ENCODE measurements around the gene NEURL3. TPM values are rescaled to one million over a fixed set of nuclear protein-coding genes. Genes with fewer than 3 reads are reported as not detected.

NEURL3 gene
- total RNA-seq, 3 donors from 2014 or later (not counting 1 experiment from before 2014, with no cell fraction given): not detected

GRCh38 chr2:96534141-96534540 lies 29.0 kb upstream of the NEURL3 start:
- Mint-ChIP-seq H3K9me3 (no peaks in the 10 kb centered on the region), H3K36me3 (no peaks in the 10 kb centered on the region), H3K27me3 (ENCODE audit: low read depth in 2 of 2) (peaks cover 0 to 2% of the 10 kb centered on the region in 2 donors), H3K4me1 (peaks cover 36 to 47% of the 10 kb centered on the region in 2 donors), H3K27ac (peak overlapping the region in 1 of 2 donors; percentile 26), H3K4me3 (peak overlapping the region; percentile 6)
- intact Hi-C loops (cut with micrococcal nuclease): no loop called here
- no peak for TF ChIP-seq CTCF (IDR thresholded peaks at IDR 0.05)
- DNase-seq (no peak), ATAC-seq (no peak)
- H3K36me3 ChIP-seq (ENCODE audit: control insufficient read depth, insufficient read depth, low read length): no peaks in the 10 kb centered on the region
- H3K27ac ChIP-seq (ENCODE audit: low read length): no peak overlapping the region
- no peak overlapping the region for H3K4me3 ChIP-seq (ENCODE audit: low read length)
- H3K9me3 ChIP-seq (ENCODE audit: control insufficient read depth, insufficient read depth, low read length): no peaks in the 10 kb centered on the region
- H3K27me3 ChIP-seq (ENCODE audit: control insufficient read depth, insufficient read depth, low read length): no peaks in the 10 kb centered on the region
- 93% methylated on average over 3 of the region's 4 CpGs for whole genome bisulfite sequencing (ENCODE audit: insufficient coverage)
- H3K4me1 ChIP-seq (ENCODE audit: control insufficient read depth, insufficient read depth, low read length): peaks cover 53% of the 10 kb centered on the region

GRCh38 chr2:96533292-96534073 lies 28.3 kb upstream of the NEURL3 start:
- peaks cover 0 to 2% of the 10 kb centered on the region in 2 donors for H3K27me3 Mint-ChIP-seq (ENCODE audit: low read depth in 2 of 2)
- H3K36me3 Mint-ChIP-seq: no peaks in the 10 kb centered on the region
- WGBS (ENCODE audit: insufficient coverage): 63% methylated on average over 8 of the region's 8 CpGs

GRCh38 chr2:96532641-96533291 lies 27.6 kb upstream of the NEURL3 start:
- Histone ChIP-seq H3K4me1 (ENCODE audit: control insufficient read depth, insufficient read depth, low read length) (peaks cover 50% of the 10 kb centered on the region), H3K27me3 (ENCODE audit: control insufficient read depth, insufficient read depth, low read length) (no peaks in the 10 kb centered on the region), H3K36me3 (ENCODE audit: control insufficient read depth, insufficient read depth, low read length) (no peaks in the 10 kb centered on the region), H3K4me3 (ENCODE audit: low read length) (no peak overlapping the region), H3K27ac (ENCODE audit: low read length) (no peak overlapping the region), H3K9me3 (ENCODE audit: control insufficient read depth, insufficient read depth, low read length) (no peaks in the 10 kb centered on the region)
- H3K27me3 Mint-ChIP-seq (ENCODE audit: low read depth in 2 of 2): peaks cover 0 to 2% of the 10 kb centered on the region in 2 donors
- WGBS (ENCODE audit: insufficient coverage): 97% methylated on average over 6 of the region's 7 CpGs
- intact Hi-C loops (cut with micrococcal nuclease): no loop called here
- peaks cover 26 to 43% of the 10 kb centered on the region in 2 donors for H3K4me1 Mint-ChIP-seq
- no peaks in the 10 kb centered on the region for H3K9me3 Mint-ChIP-seq
- peak overlapping the region; percentile 79 to 93 for H3K27ac Mint-ChIP-seq
- H3K36me3 Mint-ChIP-seq: no peaks in the 10 kb centered on the region
- H3K4me3 Mint-ChIP-seq: peak overlapping the region; percentile 82
- ATAC-seq (no peak), DNase-seq (no peak)
- TF ChIP-seq CTCF (IDR thresholded peaks at IDR 0.05): no peak

More at GRCh38 chr2:96533292-96534073, 28.3 kb upstream of the NEURL3 start:
- no peaks in the 10 kb centered on the region for H3K9me3 Mint-ChIP-seq
- no peak overlapping the region for H3K4me3 Mint-ChIP-seq
- no peak for TF ChIP-seq CTCF (IDR thresholded peaks at IDR 0.05)
- intact Hi-C loops (cut with micrococcal nuclease): no loop called here
- peaks cover 29 to 45% of the 10 kb centered on the region in 2 donors for H3K4me1 Mint-ChIP-seq
- ATAC-seq (no peak), DNase-seq (no peak)
- Histone ChIP-seq H3K27ac (ENCODE audit: low read length) (no peak overlapping the region), H3K4me1 (ENCODE audit: control insufficient read depth, insufficient read depth, low read length) (peaks cover 50% of the 10 kb centered on the region), H3K36me3 (ENCODE audit: control insufficient read depth, insufficient read depth, low read length) (no peaks in the 10 kb centered on the region), H3K4me3 (ENCODE audit: low read length) (no peak overlapping the region), H3K27me3 (ENCODE audit: control insufficient read depth, insufficient read depth, low read length) (no peaks in the 10 kb centered on the region), H3K9me3 (ENCODE audit: control insufficient read depth, insufficient read depth, low read length) (no peaks in the 10 kb centered on the region)
- H3K27ac Mint-ChIP-seq: no peak overlapping the region
